ENCODE data around the gene IPCEF1.
"Not testable (repeated sequence)": the region's sequence is repeated elsewhere in the genome, so short reads cannot be mapped to it uniquely, and the experiment has no call there.

- not testable (repeated sequence) for TF ChIP-seq CTCF (IDR thresholded peaks at IDR 0.05; ENCODE audit: low read depth, low read length, missing input control); REST (IDR thresholded peaks at IDR 0.05); YY1 (IDR thresholded peaks at IDR 0.05); JUND (IDR thresholded peaks at IDR 0.05); ZBTB33 (IDR thresholded peaks at IDR 0.05); TAF1 (conservative IDR thresholded peaks at IDR 0.05)
Measured at GRCh38 chr6:154334147-154334546, 22.5 kb downstream of the IPCEF1 start.

Data from liver (tissue), 3 donors.